ENCODE data around the gene RNF208. TPM values are rescaled to one million over a fixed set of nuclear protein-coding genes. Genes with fewer than 3 reads are reported as not detected.

The RNF208 gene
- total and polyA plus RNA-seq, 10 of the 15 experiments (the other 5 are each of a cell fraction or from before 2014, with no cell fraction given): 0.06 to 10.7 (median 0.77) TPM

- Histone ChIP-seq H2AFZ (ENCODE audit: control insufficient read depth, low read depth, low read length) (no peak overlapping the region), H3K79me2 (ENCODE audit: control insufficient read depth, insufficient read depth, low read length) (0 out of 2 replicates have a peak, but pooled peaks cover 2% of the 10 kb centered on the region), H3K36me3 (ENCODE audit: control insufficient read depth in 2 of 2, insufficient read depth in 2 of 2, low read length in 1 of 2) (peaks cover 2 to 14% of the 10 kb centered on the region in 2 experiments), H3K4me1 (ENCODE audit: control insufficient read depth, insufficient read depth, low read length) (peaks cover 11% of the 10 kb centered on the region), H3K4me2 (ENCODE audit: control insufficient read depth, insufficient read depth) (no peak overlapping the region), H3K4me3 (no peak overlapping the region), H3K27me3 (replicated peaks in 1 of 2; ENCODE audit: control insufficient read depth in 2 of 2, insufficient read depth in 2 of 2, low read length in 1 of 2) (no peaks in the 10 kb centered on the region), H3K27ac (ENCODE audit: control insufficient read depth, insufficient read depth) (no peak overlapping the region), H3K9ac (ENCODE audit: control insufficient read depth, insufficient read depth, low read length) (no peak overlapping the region), H3K9me3 (replicated peaks; ENCODE audit: control insufficient read depth, insufficient read depth, low read length) (no peaks in the 10 kb centered on the region), H4K20me1 (ENCODE audit: control insufficient read depth, insufficient read depth) (no peaks in the 10 kb centered on the region)
- ChIA-PET POLR2A (no interaction called here), RAD21 (ENCODE audit: unreplicated experiment) (no interaction called here), SMC1A (ENCODE audit: uncharacterized antibody, unreplicated experiment) (no interaction called here), CTCF (interaction anchor here (1.8 kb wide), 1 partner anchor 8 kb away, joined by 5 read pairs; no protein-coding TSS in a partner anchor)
- in situ Hi-C loops (cut with MboI): no loop called here
- ATAC-seq: no peak
- TF ChIP-seq, protein P1, sequence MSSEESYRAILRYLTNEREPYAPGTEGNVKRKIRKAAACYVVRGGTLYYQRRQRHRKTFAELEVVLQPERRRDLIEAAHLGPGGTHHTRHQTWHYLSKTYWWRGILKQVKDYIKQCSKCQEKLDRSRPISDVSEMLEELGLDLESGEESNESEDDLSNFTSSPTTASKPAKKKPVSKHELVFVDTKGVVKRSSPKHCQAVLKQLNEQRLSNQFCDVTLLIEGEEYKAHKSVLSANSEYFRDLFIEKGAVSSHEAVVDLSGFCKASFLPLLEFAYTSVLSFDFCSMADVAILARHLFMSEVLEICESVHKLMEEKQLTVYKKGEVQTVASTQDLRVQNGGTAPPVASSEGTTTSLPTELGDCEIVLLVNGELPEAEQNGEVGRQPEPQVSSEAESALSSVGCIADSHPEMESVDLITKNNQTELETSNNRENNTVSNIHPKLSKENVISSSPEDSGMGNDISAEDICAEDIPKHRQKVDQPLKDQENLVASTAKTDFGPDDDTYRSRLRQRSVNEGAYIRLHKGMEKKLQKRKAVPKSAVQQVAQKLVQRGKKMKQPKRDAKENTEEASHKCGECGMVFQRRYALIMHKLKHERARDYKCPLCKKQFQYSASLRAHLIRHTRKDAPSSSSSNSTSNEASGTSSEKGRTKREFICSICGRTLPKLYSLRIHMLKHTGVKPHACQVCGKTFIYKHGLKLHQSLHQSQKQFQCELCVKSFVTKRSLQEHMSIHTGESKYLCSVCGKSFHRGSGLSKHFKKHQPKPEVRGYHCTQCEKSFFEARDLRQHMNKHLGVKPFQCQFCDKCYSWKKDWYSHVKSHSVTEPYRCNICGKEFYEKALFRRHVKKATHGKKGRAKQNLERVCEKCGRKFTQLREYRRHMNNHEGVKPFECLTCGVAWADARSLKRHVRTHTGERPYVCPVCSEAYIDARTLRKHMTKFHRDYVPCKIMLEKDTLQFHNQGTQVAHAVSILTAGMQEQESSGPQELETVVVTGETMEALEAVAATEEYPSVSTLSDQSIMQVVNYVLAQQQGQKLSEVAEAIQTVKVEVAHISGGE (CRISPR knock-in tag; IDR thresholded peaks at IDR 0.05): no peak
- TF ChIP-seq FOS (IDR thresholded peaks at IDR 0.05; ENCODE audit: borderline replicate concordance, extremely low read depth, insufficient read length): no peak
- TF ChIP-seq HCFC1 (IDR thresholded peaks at IDR 0.05; ENCODE audit: low read length): no peak
- no peak for TF ChIP-seq WRNIP1 (IDR thresholded peaks at IDR 0.05; ENCODE audit: borderline replicate concordance, low read depth, low read length)
- TF ChIP-seq POLR2AphosphoS5 (IDR thresholded peaks at IDR 0.05; ENCODE audit: low read length): no peak
- TF ChIP-seq CHD4 (IDR thresholded peaks at IDR 0.05): no peak
- TF ChIP-seq TARDBP (IDR thresholded peaks at IDR 0.05; ENCODE audit: borderline replicate concordance): no peak
- TF ChIP-seq CBX3 (IDR thresholded peaks at IDR 0.05; ENCODE audit: borderline replicate concordance, low read depth): no peak
- WGBS (ENCODE audit: insufficient coverage, insufficient replicate concordance, low lambda C conversion rate, missing lambda C conversion rate): 98% methylated on average over 22 of the region's 22 CpGs
- intact Hi-C loops (cut with micrococcal nuclease; ENCODE audit: unreplicated experiment): no loop called here
- no peak for FAIRE-seq
- no TSS peak for BruUV-seq (replicated peaks)
- no peak for DNase-seq (ENCODE audit: low read depth, low spot score)
Observed at GRCh38 chr9:137264067-137264466, 42.0 kb upstream of the RNF208 start.
